ENCODE data around the gene SEMA4C. TPM values are rescaled to one million over a fixed set of nuclear protein-coding genes. Genes with fewer than 3 reads are reported as not detected.

SEMA4C gene
- total and polyA plus RNA-seq, 9 of the 15 experiments (the other 6 are each of a cell fraction or from before 2014, with no cell fraction given): 0.32 to 59.7 (median 23.9) TPM

GRCh38 chr2:96816127-96816835 lies 53.6 kb downstream of the SEMA4C start, which contains the start of gene CNNM3 (continued):
- TF ChIP-seq REST (IDR thresholded peaks at IDR 0.05; ENCODE audit: borderline replicate concordance) (no peak), REST (CRISPR knock-in tag; IDR thresholded peaks at IDR 0.05; ENCODE audit: low read depth) (peak; percentile 49; the same call in 1 of the 2 replicates), POLR2B (IDR thresholded peaks at IDR 0.05; ENCODE audit: low read depth, partially characterized antibody) (peak; percentile 59), MCM5 (IDR thresholded peaks at IDR 0.05; ENCODE audit: low read depth) (no peak), IRF2 (CRISPR knock-in tag; IDR thresholded peaks at IDR 0.05) (no peak), CEBPZ (IDR thresholded peaks at IDR 0.05; ENCODE audit: borderline replicate concordance, low read depth, low read length) (no peak), MIER1 (IDR thresholded peaks at IDR 0.05; ENCODE audit: low read depth) (no peak)
- TF ChIP-seq, protein P1, sequence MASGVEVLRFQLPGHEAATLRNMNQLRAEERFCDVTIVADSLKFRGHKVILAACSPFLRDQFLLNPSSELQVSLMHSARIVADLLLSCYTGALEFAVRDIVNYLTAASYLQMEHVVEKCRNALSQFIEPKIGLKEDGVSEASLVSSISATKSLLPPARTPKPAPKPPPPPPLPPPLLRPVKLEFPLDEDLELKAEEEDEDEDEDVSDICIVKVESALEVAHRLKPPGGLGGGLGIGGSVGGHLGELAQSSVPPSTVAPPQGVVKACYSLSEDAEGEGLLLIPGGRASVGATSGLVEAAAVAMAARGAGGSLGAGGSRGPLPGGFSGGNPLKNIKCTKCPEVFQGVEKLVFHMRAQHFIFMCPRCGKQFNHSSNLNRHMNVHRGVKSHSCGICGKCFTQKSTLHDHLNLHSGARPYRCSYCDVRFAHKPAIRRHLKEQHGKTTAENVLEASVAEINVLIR (CRISPR knock-in tag; IDR thresholded peaks at IDR 0.05): no peak
